GM12801 (cell line): ENCODE data around the gene SEC23IP.

Experiments
- TF ChIP-seq, protein P1 (sequence below): IDR thresholded peaks from one replicate; pipeline ENCODE4 v1.5.1; 2011; ENCODE audit warnings: control low read depth; ENCODE audit not compliant: insufficient read length; ENCODE audit errors: extremely low read depth

The SEC23IP gene

DNA sequence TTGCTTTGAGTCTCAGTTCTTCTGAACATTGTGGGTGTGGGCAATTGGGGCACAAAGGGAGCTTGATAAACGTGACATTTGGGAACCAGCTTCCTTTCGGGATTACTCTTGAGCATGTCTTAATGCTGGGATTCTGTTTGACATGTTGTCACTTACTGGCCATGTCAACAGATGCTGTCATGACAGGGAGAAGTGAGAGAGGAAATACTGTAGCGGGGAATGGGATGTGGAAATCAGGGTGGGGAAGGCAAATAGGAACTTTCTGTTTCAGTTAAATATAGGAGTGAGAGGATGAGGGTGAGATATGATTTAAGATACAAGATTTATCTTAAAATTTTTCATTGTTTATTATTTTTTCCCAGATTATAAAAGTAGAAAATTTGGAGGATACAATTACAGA lies 83.9 kb downstream of the SEC23IP start:
- TF ChIP-seq, protein P1, sequence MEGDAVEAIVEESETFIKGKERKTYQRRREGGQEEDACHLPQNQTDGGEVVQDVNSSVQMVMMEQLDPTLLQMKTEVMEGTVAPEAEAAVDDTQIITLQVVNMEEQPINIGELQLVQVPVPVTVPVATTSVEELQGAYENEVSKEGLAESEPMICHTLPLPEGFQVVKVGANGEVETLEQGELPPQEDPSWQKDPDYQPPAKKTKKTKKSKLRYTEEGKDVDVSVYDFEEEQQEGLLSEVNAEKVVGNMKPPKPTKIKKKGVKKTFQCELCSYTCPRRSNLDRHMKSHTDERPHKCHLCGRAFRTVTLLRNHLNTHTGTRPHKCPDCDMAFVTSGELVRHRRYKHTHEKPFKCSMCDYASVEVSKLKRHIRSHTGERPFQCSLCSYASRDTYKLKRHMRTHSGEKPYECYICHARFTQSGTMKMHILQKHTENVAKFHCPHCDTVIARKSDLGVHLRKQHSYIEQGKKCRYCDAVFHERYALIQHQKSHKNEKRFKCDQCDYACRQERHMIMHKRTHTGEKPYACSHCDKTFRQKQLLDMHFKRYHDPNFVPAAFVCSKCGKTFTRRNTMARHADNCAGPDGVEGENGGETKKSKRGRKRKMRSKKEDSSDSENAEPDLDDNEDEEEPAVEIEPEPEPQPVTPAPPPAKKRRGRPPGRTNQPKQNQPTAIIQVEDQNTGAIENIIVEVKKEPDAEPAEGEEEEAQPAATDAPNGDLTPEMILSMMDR = no peak

DNA sequence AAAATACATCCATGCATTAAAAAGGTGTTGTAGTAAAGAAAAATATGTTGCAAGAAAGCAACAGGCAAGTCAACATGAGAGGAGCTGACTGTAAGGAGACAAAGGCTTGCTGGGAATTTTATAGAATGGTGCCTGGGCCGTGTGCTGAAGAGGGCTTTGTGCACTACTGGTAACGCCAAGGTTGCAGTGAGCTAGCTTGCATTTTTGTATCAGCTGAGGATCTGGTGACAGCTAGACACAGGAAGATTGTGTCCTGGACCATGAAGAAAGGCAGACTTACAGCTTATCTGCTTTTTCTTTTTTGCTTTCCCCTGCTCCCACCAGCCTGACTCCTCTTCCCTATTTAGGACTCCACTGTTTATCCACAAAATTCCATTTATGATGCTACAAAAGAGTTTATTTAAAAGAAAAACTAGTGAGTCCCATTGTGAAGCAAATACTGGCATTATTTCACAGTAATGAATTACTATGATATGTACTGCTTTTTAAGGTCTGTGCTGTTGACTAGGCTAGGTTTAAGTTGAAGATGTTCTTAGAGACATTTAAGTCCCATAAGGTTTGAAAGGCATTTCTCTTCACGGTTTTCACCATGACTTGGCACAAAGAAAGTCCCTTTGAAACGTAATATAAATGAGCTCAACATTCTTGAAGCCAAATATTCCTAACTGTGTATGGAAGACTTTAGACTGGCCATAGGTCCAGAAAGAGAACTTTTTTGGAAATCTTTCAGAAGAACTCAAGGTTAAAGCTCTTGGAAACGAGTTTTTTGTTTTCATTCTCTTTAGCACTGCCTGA lies 88.6 kb downstream of the SEC23IP start:
- TF ChIP-seq, protein P1 = no peak

DNA sequence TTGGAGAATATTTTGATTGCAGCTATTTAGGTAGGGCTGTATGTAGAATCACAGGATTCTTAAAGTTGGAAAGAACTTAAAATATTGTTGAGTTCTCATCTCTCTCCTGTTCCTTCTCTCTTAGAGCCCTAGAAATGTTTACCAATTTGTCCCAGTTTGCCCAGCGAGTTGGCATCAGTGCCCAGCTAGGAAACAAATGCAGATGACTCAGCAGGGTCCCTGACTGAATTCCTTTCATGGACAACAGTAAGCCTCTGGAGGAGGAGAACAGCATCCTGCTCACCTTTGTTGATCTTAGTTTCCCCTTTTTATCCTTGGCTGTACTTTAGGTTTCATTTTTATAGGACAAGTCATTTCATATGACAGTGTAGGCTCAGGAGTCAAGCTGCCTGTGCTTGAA lies 89.3 kb downstream of the SEC23IP start:
- TF ChIP-seq, protein P1 = no peak

DNA sequence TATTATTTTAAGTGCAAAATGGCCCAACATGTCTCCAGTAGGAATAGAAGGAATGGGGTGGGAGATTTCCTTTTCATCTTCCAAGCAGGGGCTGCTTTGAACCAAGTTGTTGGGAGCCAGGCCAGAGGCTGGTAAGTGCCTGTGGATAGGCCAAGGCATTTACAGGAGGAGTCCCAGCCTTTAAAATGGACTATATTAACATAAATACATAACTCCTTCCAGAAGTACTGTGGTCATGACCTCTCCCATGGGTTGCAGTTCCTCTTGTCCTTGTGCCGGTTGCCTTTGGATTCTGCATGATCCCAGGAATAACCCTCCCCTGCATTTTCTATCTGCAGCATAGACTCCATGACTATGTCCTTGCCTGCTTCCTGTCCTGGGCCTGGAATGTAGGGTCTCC lies 95.8 kb downstream of the SEC23IP start:
- TF ChIP-seq, protein P1 = no peak

DNA sequence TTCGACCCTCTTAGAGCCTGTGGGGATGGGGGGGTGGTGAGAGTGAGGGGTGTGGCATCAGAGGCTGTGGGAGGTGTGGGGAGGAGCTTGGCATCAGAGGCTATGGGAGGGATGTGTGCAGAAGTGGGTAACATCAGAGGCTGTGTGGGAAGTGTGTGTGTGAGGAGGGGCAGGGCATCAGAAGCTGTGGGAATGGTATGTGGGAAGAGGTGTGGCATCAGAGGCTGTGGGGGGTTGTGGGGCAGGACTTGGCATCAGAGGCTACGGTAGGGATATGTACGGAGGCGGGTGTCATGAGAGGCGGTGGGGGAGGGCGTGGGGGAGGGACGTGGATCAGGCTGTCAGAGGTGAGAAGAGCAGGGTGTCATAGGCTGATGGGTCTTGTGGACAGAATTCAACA lies 97.4 kb downstream of the SEC23IP start:
- TF ChIP-seq, protein P1 = no peak

DNA sequence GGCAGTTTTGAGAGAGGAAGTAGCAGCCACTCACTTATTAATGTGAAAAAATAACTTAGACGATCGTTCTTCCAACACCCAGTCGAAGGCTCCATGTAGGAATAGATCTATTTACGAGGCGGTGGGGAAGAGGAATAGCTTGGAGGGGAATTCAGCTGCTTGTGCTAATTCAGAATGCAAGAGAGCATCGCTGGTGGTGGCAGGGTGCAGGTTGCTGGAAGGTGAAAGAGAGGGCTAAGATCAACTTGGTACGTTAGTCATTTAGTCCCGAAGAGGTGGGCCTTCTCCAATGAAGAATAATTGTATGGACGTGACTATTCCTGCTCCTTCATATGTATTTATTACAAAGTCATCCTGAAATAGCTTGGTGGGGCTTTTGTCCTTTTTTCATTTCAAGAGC lies 98.5 kb downstream of the SEC23IP start:
- TF ChIP-seq, protein P1 = no peak

DNA sequence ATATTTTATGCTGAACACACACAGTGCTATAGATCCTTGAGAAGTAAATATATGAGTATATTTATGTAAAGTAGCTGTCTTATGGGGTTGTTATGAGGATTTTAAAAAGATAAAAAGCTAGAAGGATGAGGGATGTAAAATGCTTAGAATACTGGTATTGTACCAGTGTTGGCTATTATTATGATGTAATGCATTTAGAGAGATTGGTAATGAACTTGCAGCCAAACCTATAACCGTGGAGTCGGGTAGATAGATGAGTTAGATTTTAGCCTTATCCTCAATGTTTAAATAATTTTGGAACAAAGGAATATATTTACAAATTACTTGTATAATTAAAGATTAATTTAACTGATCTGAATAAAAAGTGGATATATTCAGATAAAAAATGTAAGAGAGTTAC lies 99.3 kb downstream of the SEC23IP start:
- TF ChIP-seq, protein P1 = no peak
